HL-60 (cell line): ENCODE measurements around the gene KCNH5.

Experiments used
- DNase-seq, 2 experiments: peaks; one replicate each; pipeline ENCODE4 v3.0.0-alpha.2; 2010 to 2020; ENCODE audit warnings: low read depth in 1 of 2, low spot score in 1 of 2
- H3K27ac ChIP-seq: fragments of 250-450 bp; sonication (Bioruptor Pico); replicated peaks from 2 replicates; pipeline ENCODE4 v1.5.1; 2020; ENCODE audit warnings: mild to moderate bottlenecking, moderate library complexity
- H3K27me3 ChIP-seq: fragments of 250-450 bp; sonication (Bioruptor Pico); 2 replicates; pipeline ENCODE4 v1.5.1; 2021; ENCODE audit warnings: mild to moderate bottlenecking, moderate library complexity; ENCODE audit not compliant: insufficient read depth, poor library complexity, severe bottlenecking
- H3K4me3 ChIP-seq: replicated peaks from 2 replicates; pipeline ENCODE4 v1.5.1; 2011; ENCODE audit warnings: mild to moderate bottlenecking, control low read depth, low read length; ENCODE audit not compliant: insufficient read depth
- CTCF ChIP-seq: IDR thresholded peaks from one replicate; pipeline ENCODE4 v1.5.1; 2011; ENCODE audit warnings: low read length, control low read depth, inconsistent platforms; ENCODE audit not compliant: insufficient read depth
- GABPA ChIP-seq: IDR thresholded peaks from 2 replicates; pipeline ENCODE4 v1.6.1; 2012; ENCODE audit warnings: low read depth
- POLR2AphosphoS5 ChIP-seq: IDR thresholded peaks from 2 replicates; pipeline ENCODE4 v1.6.1; 2012; ENCODE audit warnings: low read depth
- SPI1 ChIP-seq: IDR thresholded peaks from 2 replicates; pipeline ENCODE4 v1.6.1; 2012; ENCODE audit warnings: low read depth, mild to moderate bottlenecking, borderline replicate concordance
- long read RNA-seq: library from polyadenylated mRNA; unstranded; transcript quantifications from one replicate; pipeline ENCODE4 v2.0.0, GENCODE V29; 2020
- TF ChIP-seq, protein P1 (sequence below): IDR thresholded peaks from 2 replicates; pipeline ENCODE4 v1.6.1; 2012; ENCODE audit warnings: low read depth; ENCODE audit not compliant: insufficient replicate concordance

The KCNH5 gene
- long read RNA-seq, result 0 reads

DNA sequence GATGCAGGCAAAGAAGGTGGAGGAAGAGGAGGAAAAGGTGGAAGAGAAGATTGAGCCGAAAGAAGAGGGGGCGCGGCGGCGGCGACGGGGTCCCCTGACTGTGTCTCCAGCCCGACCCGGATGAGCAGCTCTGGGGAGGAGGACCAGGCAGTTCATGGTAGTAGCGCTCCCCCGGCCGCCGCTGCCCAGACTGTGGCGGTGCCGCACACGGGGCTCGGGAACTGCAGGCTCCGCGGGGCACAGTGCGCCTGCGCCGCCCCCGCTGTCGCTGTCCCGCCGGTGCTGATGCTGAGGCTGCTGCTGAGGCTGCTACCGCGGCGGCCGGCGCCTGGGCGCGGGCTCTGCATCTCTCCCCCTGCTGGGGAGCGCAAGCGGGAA, at the start of gene KCNH5:
TSS of gene KCNH5 (minus strand) at position 225 of the 378 bp plus-strand sequence. CDS start 272 bp downstream, outside the sequence.
- no peak for DNase-seq
- TF ChIP-seq GABPA, result no peak
- no peak for TF ChIP-seq POLR2AphosphoS5
- no peak for TF ChIP-seq CTCF
- TF ChIP-seq SPI1, result no peak
- TF ChIP-seq, protein P1, sequence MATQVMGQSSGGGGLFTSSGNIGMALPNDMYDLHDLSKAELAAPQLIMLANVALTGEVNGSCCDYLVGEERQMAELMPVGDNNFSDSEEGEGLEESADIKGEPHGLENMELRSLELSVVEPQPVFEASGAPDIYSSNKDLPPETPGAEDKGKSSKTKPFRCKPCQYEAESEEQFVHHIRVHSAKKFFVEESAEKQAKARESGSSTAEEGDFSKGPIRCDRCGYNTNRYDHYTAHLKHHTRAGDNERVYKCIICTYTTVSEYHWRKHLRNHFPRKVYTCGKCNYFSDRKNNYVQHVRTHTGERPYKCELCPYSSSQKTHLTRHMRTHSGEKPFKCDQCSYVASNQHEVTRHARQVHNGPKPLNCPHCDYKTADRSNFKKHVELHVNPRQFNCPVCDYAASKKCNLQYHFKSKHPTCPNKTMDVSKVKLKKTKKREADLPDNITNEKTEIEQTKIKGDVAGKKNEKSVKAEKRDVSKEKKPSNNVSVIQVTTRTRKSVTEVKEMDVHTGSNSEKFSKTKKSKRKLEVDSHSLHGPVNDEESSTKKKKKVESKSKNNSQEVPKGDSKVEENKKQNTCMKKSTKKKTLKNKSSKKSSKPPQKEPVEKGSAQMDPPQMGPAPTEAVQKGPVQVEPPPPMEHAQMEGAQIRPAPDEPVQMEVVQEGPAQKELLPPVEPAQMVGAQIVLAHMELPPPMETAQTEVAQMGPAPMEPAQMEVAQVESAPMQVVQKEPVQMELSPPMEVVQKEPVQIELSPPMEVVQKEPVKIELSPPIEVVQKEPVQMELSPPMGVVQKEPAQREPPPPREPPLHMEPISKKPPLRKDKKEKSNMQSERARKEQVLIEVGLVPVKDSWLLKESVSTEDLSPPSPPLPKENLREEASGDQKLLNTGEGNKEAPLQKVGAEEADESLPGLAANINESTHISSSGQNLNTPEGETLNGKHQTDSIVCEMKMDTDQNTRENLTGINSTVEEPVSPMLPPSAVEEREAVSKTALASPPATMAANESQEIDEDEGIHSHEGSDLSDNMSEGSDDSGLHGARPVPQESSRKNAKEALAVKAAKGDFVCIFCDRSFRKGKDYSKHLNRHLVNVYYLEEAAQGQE, result peak; percentile 63
- peaks cover 36% of the 10 kb centered on the region for H3K27me3 ChIP-seq
- H3K4me3 ChIP-seq, result no peak within 1 kb of the TSS
- H3K27ac ChIP-seq, result no peak within 1 kb of the TSS

DNA sequence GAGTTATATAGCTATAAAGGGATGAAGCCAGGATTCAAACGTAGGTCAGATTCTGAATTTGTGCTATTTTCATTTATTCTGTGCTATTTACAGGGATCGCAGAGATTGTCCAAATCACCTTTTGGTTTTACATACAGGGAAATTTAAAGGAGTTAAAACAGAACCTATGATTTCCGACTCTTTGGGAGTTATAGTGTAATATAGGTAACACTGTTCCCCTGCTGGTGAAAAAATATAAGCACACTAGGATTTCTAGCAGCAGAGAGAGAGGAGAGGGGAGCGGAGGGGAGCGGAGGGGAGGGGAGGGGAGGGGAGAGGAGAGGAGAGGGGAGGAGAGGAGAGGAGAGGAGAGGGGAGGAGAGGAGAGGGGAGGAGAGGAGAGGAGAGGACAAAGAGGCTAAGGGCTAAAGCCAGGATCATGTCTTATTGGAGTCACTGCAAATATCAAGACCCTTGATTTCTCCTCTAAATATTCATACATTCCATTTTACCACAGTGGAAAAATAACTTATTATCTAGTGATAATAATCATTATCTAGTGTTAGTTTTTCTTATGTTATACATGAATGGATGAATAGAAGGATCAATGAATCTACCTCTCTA, 46.2 kb upstream of the KCNH5 start:
- DNase-seq, result no peak
- H3K4me3 ChIP-seq, result no peak overlapping the region
- H3K27ac ChIP-seq, result no peak overlapping the region
- no peaks in the 10 kb centered on the region for H3K27me3 ChIP-seq
- TF ChIP-seq SPI1 (no peak), POLR2AphosphoS5 (no peak), CTCF (no peak), GABPA (no peak)
- TF ChIP-seq, protein P1, result no peak

DNA sequence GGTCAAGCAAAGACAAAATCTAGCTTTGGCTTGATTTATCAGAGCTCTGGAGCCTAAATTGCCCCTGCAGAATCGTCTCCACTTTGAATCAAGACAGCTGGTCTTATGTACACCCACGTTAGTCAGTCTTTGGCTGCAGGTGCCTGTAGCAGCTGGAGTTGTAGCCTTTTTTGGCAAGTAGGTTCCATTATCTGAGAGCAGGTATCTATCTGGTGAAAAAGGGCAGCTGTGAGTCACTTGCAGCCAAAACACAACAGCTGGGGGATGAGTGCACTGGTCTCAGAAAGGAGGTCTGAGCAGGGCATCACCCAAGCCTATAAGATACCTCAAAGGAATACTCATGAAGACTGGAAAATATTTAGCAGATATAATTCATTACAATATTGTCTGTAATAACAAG, 43.6 kb upstream of the KCNH5 start:
- H3K27me3 ChIP-seq, result no peaks in the 10 kb centered on the region
- TF ChIP-seq GABPA, result no peak
- no peak for TF ChIP-seq SPI1
- no peak for TF ChIP-seq CTCF
- TF ChIP-seq, protein P1, result no peak
- TF ChIP-seq POLR2AphosphoS5, result no peak
- no peak overlapping the region for H3K4me3 ChIP-seq
- no peak overlapping the region for H3K27ac ChIP-seq
- DNase-seq, result no peak
